Activated CD4-positive, alpha-beta T cell treated with anti-CD3 and anti-CD28 coated beads for 4 hours (primary cell): ENCODE results near the gene IGSF9B.

ENCODE experiments used
- DNase-seq, 2 donors: peaks; one replicate each; pipeline ENCODE4 v3.0.0-alpha.2; 2020

Gene IGSF9B

GRCh38 chr11:133982876-133983275 lies 26.1 kb upstream of the IGSF9B start:
- DNase-seq: no peak

DNA sequence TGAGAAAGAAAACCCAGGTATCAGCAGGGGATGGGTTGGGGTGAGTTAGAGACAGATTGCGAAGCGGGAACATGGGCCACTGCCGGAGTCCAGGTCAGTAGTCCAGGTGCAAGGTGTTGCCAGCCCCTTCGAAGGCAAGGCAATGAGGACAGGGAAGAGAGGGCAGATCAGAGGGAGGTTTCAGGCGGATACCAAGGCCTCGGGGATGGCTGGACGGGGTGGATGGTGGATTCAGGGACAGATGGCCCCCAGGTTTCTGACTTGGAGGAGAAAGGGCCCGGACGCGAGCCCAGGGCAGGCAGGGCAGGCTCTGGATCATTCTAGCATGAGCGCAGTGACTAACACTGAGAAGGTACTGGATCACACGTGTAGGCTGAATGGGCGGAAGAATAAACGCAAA lies 25.4 kb upstream of the IGSF9B start:
- no peak for DNase-seq

- no peak for DNase-seq
Measured at GRCh38 chr11:133981156-133981555, 24.4 kb upstream of the IGSF9B start.

DNA sequence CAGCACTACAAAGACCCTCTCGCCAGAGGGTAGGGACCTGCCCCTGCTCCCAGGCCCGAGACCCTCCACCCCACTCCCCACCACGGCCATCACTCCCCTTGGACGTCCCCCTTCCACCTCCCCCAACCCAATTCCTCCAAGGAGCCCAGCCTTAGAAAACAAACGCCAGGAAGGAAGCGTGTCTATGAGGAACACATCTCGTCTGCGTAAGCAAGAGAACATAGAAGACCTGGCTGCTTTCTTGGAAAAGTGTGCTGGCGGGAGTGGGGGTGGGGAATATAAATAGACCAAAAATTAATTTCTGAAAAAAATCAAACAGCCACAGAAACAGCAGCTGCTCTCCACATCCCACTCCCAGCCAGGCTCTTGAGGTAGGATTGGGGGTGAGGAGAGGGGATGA lies 23.9 kb upstream of the IGSF9B start:
- no peak for DNase-seq

- no peak for DNase-seq
Measured at GRCh38 chr11:133978794-133979193, 22.0 kb upstream of the IGSF9B start.

DNA sequence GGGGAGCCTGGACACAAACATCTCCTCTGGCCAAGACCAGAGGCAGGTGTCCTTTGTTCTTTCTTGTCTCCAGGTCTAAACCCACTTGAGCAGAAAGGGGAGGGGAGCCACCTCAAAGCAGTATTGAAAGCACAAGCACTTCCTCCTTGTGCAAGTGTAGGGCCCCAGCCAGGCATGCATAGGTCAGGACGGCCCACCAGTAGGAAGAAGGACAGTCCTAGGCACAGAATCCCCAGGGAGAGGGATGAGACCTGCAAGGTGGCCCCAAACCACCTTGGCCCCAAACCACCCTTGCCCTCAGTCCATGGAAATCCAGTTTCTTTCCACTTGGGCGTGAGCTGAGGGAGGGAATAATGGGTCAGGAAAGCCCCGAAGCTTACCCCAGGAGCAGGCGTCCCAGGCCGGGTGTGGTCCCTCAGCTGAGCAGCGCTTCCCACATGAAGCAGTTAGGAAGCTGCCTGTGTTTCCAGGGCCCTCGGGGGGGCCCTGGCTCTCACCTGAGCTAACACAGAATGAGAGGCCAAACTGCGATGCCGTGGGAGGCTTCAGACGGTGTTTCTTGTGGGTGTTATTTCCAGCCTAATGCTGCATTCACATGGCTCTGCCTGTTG lies 20.4 kb upstream of the IGSF9B start:
- no peak for DNase-seq

- no peak for DNase-seq
Measured at GRCh38 chr11:133975488-133975849, 18.7 kb upstream of the IGSF9B start.

DNA sequence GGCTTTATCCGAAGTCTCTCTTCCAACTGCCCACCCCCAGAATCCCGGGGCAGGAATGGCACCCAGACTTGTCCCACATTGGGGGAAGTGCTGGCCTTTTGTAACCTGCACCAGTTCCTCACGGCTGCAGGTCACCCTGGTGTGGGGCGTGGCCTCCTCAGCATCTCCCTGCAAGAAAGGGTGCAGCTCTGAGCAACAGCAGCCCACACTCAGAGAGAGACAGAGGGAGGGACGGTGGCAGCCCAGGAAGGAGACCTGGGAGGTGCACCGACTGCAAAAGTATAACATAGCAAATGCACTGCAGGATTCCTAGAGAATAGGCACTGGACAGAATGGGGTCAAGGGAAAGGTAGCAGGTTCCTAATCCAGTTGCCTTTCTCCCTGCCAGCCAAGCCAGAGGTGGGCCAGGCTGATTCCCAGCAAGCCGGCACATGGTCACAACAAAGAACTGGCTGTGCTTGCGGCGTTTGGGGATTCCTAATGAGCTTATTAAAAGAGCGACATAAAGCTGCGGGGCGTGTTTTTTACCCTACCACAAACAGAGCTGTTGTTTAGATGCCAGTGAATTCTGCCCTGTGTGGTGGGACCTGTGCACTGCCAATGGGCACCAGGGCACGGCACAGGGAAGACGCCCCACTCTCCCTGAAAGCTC lies 18.2 kb upstream of the IGSF9B start:
- no peak for DNase-seq

- DNase-seq: no peak
Measured at GRCh38 chr11:133971881-133972280, 15.1 kb upstream of the IGSF9B start.

- no peak for DNase-seq
Measured at GRCh38 chr11:133969112-133969511, 12.3 kb upstream of the IGSF9B start.

DNA sequence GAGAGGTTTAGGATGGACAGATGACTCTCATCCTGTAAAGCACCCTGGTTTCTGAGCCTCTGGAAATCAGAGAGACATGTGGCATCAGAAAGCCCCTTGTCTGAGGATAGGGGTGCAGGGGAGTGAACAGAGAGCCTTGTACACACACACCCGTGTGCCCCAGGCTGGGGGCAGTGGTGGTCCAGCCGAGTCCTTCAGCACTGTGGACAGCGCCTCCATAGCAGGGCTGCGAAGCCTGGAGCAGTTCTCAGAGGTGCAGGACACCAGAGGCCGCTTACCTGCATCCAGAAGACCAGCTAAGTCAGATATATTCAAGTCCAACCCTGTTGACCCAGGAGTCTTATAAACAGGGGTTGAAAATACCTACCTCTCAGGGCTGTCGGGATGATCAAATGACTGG lies 11.5 kb upstream of the IGSF9B start:
- no peak for DNase-seq

DNA sequence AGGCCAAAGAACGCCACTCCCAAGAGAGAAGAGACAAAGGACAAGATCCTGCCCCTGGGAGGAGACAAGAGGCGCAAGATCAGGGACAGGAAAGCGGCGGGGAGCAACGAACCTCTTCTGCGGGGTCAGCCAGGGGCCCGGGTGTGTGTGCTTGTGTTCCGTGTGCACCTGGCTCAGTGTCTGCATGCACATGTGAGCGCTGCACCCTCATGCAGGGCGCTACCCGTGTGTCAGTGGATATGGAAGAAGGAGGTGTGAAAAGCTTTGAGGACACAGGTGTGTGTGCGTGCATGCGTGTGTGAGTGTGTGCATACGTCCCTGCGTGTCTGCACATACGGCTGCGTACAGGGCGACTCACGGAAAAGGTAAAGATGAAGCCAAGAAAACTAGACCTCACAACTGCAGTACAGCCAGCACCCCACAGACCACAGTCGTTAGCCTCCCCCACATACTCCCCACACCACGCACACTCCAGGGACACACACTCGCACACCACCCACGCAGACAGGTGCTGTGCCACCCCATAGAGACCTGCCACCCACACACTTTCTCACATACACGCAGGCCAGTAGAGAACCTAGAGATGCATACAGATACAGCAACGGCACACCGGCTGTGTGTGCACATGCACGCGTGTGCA lies 11.0 kb upstream of the IGSF9B start:
- DNase-seq: no peak

DNA sequence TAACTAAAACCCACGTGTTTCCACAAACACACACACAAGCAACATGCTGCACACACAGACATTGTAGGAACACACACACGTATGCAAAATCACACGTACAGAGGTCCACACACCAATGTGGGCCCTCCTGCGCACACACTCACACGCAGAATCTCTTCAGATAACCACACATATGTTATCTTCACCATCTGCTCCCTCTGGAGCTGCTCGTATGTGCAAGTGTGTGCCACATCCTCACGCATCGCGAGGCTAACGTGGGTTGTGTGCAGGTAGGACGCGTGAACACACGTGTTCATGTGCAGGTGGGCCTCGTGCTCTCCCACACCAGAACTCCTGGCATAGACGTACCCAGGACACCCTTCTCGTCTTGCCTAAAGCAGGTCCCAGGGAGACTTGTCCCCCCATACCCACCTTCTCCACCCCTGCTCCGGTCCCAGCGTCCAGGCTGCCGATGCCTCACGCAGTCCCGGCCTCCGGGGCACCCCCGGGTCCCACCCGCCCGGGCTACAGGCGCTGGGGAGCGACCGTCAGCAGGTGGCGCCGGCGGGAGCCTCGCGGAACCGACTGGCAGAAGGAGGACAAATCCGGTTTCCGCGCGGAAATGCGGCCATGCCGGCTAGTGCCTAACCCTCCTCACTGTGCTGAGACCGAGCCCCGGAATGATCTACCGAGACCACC lies 10.3 kb upstream of the IGSF9B start:
- DNase-seq: peak; percentile 54 to 65

GRCh38 chr11:133966172-133966651 lies 9.4 kb upstream of the IGSF9B start:
- DNase-seq: no peak

DNA sequence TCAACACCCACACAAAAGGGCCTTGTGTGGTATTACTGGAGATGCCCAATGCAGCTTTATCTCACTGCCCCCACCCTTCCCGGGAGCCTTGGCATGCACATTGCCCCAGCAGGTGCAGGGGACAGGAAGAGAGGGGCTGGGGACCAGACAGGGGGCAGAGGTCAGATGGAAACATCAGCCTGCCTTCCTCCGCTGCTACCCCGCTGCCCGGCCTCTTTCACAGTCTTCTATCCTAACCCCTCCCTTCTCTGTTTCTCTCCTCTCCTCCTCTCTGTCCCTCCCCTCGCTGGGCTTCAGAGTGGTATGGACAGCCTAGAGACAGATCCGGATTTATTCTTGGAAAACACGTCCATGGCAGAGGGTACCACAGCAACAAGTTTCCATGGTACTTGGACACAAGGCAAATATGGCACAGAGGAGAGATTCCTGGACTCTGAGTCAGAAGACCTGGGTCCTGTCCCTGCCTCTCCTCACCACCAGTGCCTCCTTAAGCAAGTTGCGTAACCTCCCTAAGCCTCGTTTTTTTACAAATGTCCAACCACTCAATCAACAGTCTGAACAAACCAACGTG lies 8.3 kb upstream of the IGSF9B start:
- DNase-seq: no peak

- DNase-seq: no peak
Measured at GRCh38 chr11:133964356-133964755, 7.6 kb upstream of the IGSF9B start.

- no peak for DNase-seq
Measured at GRCh38 chr11:133961890-133962289, 5.1 kb upstream of the IGSF9B start.

DNA sequence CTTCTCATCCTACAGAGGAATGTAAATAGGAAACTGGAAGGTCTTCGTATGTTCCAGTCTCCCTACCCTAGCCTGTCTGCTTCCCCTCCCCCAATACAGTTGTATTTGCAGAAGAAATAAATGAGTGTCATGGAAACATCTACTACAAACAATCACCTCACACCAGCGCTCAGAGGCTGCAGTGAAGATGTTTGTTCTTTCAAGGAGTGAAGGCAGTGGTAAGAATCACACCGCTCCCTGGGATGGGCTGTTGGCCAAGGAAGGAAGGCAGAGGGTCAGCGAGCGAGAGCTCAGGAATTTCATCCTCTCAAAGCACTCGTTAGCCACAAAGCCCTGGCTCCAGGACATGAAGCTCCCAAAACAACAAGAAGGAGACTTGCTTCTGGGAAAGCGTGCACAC lies 1.1 kb upstream of the IGSF9B start:
- no peak for DNase-seq

- DNase-seq: no peak
Measured at GRCh38 chr11:133955945-133956421, 785 bp downstream of the IGSF9B start.

DNA sequence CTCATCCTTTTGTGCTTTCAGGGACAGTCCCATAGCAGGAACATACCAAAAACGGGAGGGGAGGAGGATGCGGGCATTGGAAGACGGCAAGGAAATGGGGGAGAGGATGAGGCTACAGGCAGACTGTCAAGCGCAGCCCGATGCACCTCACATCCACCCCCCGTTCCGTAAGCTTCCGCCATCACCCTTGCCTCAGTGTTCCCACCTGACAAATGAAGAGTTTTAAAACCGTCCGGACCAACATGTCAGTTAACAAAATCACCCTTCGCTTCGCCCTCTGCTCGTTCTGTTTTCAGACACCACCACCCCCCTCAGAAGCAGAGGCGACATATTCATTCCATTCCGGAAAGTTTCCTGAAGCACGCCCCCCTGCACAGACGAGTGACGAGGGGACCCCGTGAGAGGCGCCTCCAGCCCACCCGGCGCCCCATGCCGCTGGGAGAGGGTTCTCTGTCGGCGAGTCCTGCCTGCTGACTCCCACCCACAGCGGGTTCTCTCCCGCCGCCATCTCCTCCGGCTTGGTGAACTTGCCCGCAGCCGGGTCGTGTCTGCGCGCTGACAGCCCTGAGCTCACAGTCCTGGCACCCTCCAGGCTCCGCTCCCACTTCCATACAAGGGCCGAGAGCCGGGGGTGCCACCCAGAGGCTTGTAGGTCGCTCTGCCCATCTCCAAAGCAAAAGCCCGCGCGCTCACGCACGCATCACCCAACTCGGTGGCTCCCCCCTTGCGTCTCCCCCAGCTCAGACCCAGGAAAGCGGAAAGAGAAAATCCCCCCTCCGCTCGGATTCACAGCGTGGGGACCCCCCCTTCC lies 1.5 kb downstream of the IGSF9B start:
- DNase-seq: peak; percentile 35 to 38

DNA sequence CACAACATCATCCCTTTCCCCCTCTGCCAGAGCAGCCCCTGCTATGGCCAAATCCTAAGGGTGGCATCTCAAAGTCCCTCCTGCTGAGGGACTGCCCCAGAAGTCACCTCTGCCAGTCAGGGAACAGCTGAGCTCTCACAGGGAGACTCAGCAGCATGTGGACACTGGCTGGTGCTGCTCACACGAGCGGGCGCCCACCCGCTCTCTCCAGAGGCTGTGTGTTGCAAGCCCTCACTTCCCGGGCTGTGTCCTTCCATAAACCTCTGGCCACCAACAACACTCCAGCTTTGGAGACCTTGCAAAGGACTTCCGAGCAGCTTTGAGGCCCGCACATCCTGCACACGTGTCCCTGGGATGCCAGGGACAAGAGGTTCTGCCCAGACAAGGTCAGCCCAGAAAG lies 2.8 kb downstream of the IGSF9B start:
- no peak for DNase-seq

GRCh38 chr11:133953547-133953946 lies 3.2 kb downstream of the IGSF9B start:
- no peak for DNase-seq
